ENCODE measurements around the gene SOCS3.

SOCS3 gene

GRCh38 chr17:78327880-78328279, 32.0 kb downstream of the SOCS3 start:
- H3K36me3 ChIP-seq (ENCODE audit: insufficient read depth, low read length): no peaks in the 10 kb centered on the region
- H3K9me3 ChIP-seq (ENCODE audit: control insufficient read depth, insufficient read depth, low read length): no peaks in the 10 kb centered on the region
- H3K9ac ChIP-seq (ENCODE audit: low read depth, low read length): no peak overlapping the region
- peaks cover 38% of the 10 kb centered on the region for H3K4me1 ChIP-seq (ENCODE audit: insufficient read depth, low read length)

DNA sequence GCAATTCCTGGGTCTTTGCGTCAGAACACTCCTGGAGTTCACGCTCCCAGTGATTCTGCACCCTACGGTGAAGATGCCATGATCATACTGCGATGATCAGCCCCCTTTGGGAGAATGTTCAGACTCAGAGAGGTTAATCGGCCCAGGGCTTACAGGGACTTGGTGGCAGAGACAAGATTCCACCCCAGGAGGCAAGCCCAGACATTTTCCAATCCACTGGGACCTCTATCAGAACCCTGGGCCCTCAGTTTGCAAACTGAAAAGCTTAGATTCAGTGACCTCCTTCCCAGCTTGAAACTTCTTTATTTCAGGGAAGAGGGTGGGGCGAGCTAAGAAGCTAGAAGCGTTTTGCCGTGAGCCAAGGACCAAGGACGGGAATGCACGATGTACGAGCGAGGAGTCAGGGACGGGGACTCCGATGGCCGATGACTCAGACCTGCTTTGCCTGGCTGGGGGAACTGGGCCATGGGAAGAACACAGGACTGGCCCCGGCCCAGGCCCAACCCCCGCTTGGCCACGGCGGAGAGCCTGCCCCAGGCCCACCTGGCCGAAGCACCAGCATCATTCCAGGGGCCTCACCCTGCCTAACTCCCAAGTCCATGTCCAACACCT, 34.7 kb downstream of the SOCS3 start:
- H3K9ac ChIP-seq (ENCODE audit: low read depth, low read length): peak overlapping the region; percentile 11
- H3K9me3 ChIP-seq (ENCODE audit: control insufficient read depth, insufficient read depth, low read length): no peaks in the 10 kb centered on the region
- peaks cover 41% of the 10 kb centered on the region for H3K4me1 ChIP-seq (ENCODE audit: insufficient read depth, low read length)
- no peaks in the 10 kb centered on the region for H3K36me3 ChIP-seq (ENCODE audit: insufficient read depth, low read length)

GRCh38 chr17:78324391-78325075, 35.3 kb downstream of the SOCS3 start:
- Histone ChIP-seq H3K4me1 (ENCODE audit: insufficient read depth, low read length) (peaks cover 41% of the 10 kb centered on the region), H3K9me3 (ENCODE audit: control insufficient read depth, insufficient read depth, low read length) (no peaks in the 10 kb centered on the region), H3K36me3 (ENCODE audit: insufficient read depth, low read length) (no peaks in the 10 kb centered on the region), H3K9ac (ENCODE audit: low read depth, low read length) (peak overlapping the region; percentile 11)

- H3K9ac ChIP-seq (ENCODE audit: low read depth, low read length): peak overlapping the region; percentile 11; the same call in 1 of the 2 replicates
- H3K4me1 ChIP-seq (ENCODE audit: insufficient read depth, low read length): peaks cover 35% of the 10 kb centered on the region
- H3K9me3 ChIP-seq (ENCODE audit: control insufficient read depth, insufficient read depth, low read length): no peaks in the 10 kb centered on the region
- no peaks in the 10 kb centered on the region for H3K36me3 ChIP-seq (ENCODE audit: insufficient read depth, low read length)
Observed at GRCh38 chr17:78323826-78324390, 36.0 kb downstream of the SOCS3 start.

DNA sequence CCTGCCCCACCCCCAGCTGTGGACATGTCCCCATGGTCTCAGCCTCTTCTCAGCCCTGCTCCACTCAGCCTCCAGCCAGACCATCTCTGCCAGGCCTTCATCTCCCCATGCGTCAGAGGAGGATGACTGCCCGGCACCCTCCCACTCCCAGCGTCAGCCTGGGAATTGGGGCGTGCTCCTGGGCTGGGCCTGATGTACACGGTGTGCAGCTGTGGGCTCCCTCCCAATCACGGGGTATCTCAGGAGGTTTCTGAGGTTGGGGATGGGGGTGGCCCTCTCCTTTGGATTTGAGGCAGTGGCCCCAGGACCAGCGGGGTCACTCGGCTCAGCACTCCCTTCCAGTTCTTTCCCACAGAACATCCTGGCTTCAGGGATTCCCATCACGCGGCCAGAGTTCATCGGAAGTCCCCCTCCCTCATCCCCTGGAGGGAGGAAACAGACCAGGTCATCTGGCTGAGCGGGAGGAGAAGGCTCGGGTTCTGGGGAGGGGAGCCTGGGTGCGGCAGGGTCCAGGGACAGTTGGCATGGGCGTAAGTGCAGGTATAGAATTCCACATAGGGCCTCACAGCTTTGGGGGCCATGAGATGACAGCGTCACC, 36.9 kb downstream of the SOCS3 start:
- H3K9ac ChIP-seq (ENCODE audit: low read depth, low read length): no peak overlapping the region
- no peaks in the 10 kb centered on the region for H3K9me3 ChIP-seq (ENCODE audit: control insufficient read depth, insufficient read depth, low read length)
- H3K4me1 ChIP-seq (ENCODE audit: insufficient read depth, low read length): peaks cover 41% of the 10 kb centered on the region
- H3K36me3 ChIP-seq (ENCODE audit: insufficient read depth, low read length): no peaks in the 10 kb centered on the region

DNA sequence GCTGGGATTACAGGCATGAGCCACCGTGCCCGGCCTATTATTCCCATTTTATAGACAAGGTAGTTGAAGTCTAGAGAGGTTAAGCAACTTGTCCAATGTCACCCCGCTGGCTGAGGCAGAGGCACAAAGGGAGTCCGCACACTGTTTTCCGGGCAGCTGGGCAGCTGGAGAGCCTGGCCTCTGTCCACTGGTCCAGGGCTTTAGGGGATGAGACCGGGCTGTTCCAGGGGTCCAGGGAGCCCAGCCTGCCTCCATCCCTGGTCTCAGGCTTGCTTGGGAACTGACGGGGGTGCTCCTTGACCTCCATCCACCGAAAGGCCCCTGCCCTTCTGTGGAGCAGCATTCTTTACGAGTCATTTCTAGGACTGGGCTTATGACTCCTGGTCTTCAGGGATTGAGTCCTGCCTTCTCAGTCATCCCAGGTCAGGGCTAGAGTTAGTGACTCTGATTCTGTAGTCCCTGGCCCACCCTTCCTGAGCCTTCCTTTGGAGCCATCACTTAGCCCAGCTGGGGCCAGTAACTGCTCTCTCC, 37.5 kb downstream of the SOCS3 start:
- Histone ChIP-seq H3K9me3 (ENCODE audit: control insufficient read depth, insufficient read depth, low read length) (no peaks in the 10 kb centered on the region), H3K36me3 (ENCODE audit: insufficient read depth, low read length) (no peaks in the 10 kb centered on the region), H3K4me1 (ENCODE audit: insufficient read depth, low read length) (peaks cover 45% of the 10 kb centered on the region), H3K9ac (ENCODE audit: low read depth, low read length) (no peak overlapping the region)

GRCh38 chr17:78318843-78319242, 41.0 kb downstream of the SOCS3 start:
- Histone ChIP-seq H3K9me3 (ENCODE audit: control insufficient read depth, insufficient read depth, low read length) (no peaks in the 10 kb centered on the region), H3K4me1 (ENCODE audit: insufficient read depth, low read length) (peaks cover 46% of the 10 kb centered on the region), H3K36me3 (ENCODE audit: insufficient read depth, low read length) (no peaks in the 10 kb centered on the region), H3K9ac (ENCODE audit: low read depth, low read length) (no peak overlapping the region)

- Histone ChIP-seq H3K9ac (ENCODE audit: low read depth, low read length) (no peak overlapping the region), H3K9me3 (ENCODE audit: control insufficient read depth, insufficient read depth, low read length) (no peaks in the 10 kb centered on the region), H3K36me3 (ENCODE audit: insufficient read depth, low read length) (no peaks in the 10 kb centered on the region), H3K4me1 (ENCODE audit: insufficient read depth, low read length) (peaks cover 42% of the 10 kb centered on the region)
Observed at GRCh38 chr17:78318407-78318806, 41.5 kb downstream of the SOCS3 start.

DNA sequence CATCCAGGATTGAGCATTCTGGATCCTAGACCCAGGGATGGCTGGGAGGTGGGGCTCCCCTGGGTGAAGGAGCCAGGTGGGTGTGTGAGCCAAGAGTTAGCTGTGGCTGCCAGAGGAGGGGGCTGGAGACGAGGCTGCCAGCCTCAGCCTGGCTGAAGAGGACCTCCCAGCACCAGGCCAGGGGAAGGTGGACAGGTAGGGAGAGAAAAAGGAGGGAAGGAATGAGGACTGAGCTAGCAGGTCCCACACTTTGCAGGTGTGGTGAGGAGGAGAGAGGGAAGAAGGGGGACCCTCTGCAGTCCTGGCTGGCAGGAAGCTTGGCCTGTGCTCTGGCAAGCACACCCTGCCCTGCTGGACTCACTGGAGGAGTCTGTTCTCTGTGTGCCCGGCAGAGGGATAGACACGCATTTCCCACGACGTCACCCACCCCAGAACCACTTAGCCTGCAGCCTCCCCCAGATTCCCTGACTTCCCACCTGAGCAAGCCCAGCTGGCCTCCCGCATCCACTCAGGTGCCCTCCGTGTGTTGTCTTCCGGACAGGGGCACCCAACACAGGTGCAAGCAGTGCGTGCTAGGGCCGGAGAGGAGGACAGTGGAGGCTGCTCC, 42.0 kb downstream of the SOCS3 start:
- no peaks in the 10 kb centered on the region for H3K9me3 ChIP-seq (ENCODE audit: control insufficient read depth, insufficient read depth, low read length)
- H3K36me3 ChIP-seq (ENCODE audit: insufficient read depth, low read length): no peaks in the 10 kb centered on the region
- H3K9ac ChIP-seq (ENCODE audit: low read depth, low read length): no peak overlapping the region
- H3K4me1 ChIP-seq (ENCODE audit: insufficient read depth, low read length): peaks cover 37% of the 10 kb centered on the region

DNA sequence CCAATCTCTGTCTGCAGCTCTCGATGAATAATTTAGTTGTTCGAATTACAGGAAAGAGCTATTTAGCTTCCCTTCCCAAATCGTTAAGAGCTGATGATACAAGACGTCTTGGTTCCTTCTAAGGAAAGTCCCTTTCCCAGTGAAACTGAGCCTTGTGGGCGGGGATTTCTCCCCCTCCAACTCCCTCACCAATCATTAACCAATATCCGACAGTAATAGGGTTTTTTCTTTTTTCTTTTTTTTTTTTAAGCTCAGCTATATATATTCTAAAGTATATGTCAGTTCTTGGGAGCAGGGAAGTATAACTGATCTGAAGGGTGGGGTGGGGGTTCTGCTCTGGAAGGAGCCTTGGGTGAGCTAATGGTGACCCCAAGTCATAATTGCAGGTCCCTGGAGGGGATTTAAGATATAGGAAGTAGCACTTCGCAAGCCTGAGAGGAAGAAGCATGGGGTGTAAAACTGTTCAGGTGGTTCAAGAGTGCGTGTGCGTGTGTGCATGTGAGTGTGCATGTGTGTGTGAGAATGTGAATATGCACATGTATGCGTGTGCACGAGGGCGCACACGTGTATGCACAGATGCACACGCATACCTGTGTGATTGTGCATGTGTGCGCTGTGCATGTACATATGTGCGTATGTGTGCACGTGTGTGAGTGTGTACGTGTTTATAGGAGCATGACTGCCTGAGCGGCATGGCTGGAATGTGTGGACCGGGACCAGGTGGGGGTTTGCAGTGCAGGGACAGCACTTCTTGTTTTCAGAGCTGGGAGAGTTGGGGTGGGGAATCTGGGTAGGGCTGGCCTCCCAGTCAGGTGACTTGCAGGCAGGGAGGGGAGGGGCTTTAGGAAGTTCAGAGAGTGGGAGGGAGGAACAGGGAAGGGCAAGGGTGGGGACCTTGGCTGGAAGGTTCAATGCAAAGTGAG, 42.7 kb downstream of the SOCS3 start:
- peaks cover 34% of the 10 kb centered on the region for H3K4me1 ChIP-seq (ENCODE audit: insufficient read depth, low read length)
- peak overlapping the region; percentile 45 for H3K9ac ChIP-seq (ENCODE audit: low read depth, low read length)
- no peaks in the 10 kb centered on the region for H3K9me3 ChIP-seq (ENCODE audit: control insufficient read depth, insufficient read depth, low read length)
- no peaks in the 10 kb centered on the region for H3K36me3 ChIP-seq (ENCODE audit: insufficient read depth, low read length)

DNA sequence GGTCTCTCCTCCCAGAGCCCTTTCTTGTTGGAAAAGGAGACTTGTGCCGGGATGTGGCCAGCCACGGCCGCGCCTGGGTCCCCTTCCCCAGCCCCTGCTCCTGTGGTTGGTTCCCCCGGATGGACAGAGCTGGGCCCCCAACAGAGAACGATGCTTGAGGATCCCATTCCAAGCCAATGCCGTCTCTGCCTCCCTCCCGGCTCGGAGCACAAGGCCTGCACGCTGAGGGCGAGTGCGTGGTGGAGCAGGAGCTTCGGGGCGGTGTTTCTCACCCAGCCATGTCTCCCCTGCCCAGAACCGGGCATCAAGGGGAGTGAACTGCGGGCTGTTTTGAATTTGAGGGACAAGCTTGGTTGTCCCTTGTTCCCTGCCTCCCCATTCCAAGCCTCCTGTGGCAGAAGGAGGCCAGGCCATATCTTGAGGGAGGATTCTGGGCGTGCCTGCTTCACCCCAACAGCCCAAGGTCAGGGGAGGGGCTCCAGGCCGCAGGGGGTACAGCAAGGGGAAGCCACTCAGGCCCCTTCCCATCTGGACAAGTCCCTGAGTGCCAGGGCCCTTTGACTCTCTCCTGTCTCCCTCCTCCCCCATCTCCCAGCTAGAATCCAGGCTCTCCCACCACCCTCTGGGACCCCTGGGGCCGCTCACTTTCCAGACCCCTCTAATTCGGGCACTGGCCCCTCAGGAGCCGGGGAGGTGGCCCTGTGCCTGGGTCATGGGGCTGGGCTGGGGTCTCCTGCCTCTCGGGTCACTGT, 43.6 kb downstream of the SOCS3 start:
- H3K9ac ChIP-seq (ENCODE audit: low read depth, low read length): peak overlapping the region; percentile 45
- H3K4me1 ChIP-seq (ENCODE audit: insufficient read depth, low read length): peaks cover 34% of the 10 kb centered on the region
- H3K9me3 ChIP-seq (ENCODE audit: control insufficient read depth, insufficient read depth, low read length): no peaks in the 10 kb centered on the region
- H3K36me3 ChIP-seq (ENCODE audit: insufficient read depth, low read length): no peaks in the 10 kb centered on the region

DNA sequence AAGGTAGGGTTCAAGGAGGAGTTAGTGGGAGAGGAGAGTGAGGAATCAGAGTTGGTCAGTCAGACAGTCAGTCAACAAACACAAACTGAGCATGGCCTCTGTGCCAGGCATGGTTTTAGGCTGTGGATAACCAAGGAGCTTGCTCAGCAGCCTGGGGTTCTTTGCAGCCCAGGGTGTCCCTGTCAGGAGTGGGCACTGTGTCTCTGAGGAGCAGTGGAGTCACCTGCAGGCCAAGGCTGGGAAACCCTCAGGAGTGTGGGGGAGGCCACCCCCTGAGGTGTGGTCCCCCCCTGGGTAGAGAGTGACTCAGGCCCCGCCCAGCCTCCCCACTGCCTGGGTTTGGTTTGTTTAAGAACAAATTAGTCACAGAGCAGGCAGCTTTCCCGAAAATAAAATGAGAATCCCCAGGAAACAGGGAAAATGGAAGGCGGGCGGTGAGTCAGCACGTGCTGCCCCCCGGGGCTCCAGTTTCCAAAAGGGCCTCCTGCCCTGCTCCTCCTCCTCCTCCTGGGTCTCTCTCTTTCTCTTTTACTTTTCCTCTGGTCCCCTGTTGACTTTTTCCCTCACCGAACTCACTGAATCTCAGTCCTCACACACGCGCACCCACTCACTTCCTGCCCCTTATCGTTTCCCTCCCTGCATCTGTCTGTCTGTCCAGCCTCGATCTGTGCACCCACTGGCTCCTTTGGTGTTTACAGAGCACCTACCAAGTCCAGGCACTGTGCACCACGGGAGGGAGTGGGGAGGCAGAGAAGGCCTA, 44.3 kb downstream of the SOCS3 start:
- Histone ChIP-seq H3K4me1 (ENCODE audit: insufficient read depth, low read length) (peaks cover 34% of the 10 kb centered on the region), H3K9ac (ENCODE audit: low read depth, low read length) (peak overlapping the region; percentile 45), H3K36me3 (ENCODE audit: insufficient read depth, low read length) (no peaks in the 10 kb centered on the region), H3K9me3 (ENCODE audit: control insufficient read depth, insufficient read depth, low read length) (no peaks in the 10 kb centered on the region)
